Heart left ventricle (tissue), 16 donors: Measurements from ENCODE around the gene GLUD1. TPM values are rescaled to one million over a fixed set of nuclear protein-coding genes. Genes with fewer than 3 reads are reported as not detected.

Experiments used
- ATAC-seq, 4 donors: fragments of 200-7000 bp; cut with Tn5 transposase; one replicate each; pipeline ENCODE4 v1.9.1; 2020 to 2022; ENCODE audit warnings: moderate library complexity in 4 of 4, mild to moderate bottlenecking in 3 of 4, moderate number of reproducible peaks in 1 of 4
- DNase-seq, 5 donors: peaks; one replicate each; pipeline ENCODE4 v3.0.0-alpha.2; 2020
- H3K27ac ChIP-seq, 12 donors: fragments of 200-600 bp; sonication (generic) in 4 of 12; one replicate each; pipeline versions ENCODE4 v1.5.0 to v1.8.0; 2016 to 2022; ENCODE audit warnings: mild to moderate bottlenecking in 2 of 12
- H3K27me3 ChIP-seq, 9 donors: fragments of 200-600 bp; sonication (generic) in 2 of 9; one replicate each; pipeline versions ENCODE4 v1.5.1 to v1.8.0; 2016 to 2022; ENCODE audit warnings: mild to moderate bottlenecking in 3 of 9
- H3K36me3 ChIP-seq, 9 donors: fragments of 200-600 bp; sonication (generic) in 2 of 9; one replicate each; pipeline versions ENCODE4 v1.5.0 to v1.8.0; 2018 to 2022; ENCODE audit warnings: mild to moderate bottlenecking in 2 of 9
- H3K4me1 ChIP-seq, 12 donors: fragments of 200-600 bp; sonication (generic) in 4 of 12; one replicate each; pipeline versions ENCODE4 v1.5.0 to v1.8.0; 2016 to 2022; ENCODE audit warnings: mild to moderate bottlenecking in 3 of 12
- H3K4me3 ChIP-seq, 12 donors: fragments of 200-600 bp; sonication (generic) in 4 of 12; one replicate each; pipeline versions ENCODE4 v1.5.0 to v1.8.0; 2017 to 2022; ENCODE audit warnings: mild to moderate bottlenecking in 9 of 12, moderate library complexity in 4 of 12
- H3K9me3 ChIP-seq, 12 donors: fragments of 200-600 bp; sonication (generic) in 4 of 12; one replicate each; pipeline versions ENCODE4 v1.5.0 to v1.8.0; 2016 to 2022; ENCODE audit warnings: mild to moderate bottlenecking in 1 of 12
- CTCF ChIP-seq, 12 donors: fragments of 200-600 bp; sonication (generic) in 4 of 12; IDR thresholded peaks; one replicate each; pipeline versions ENCODE4 v1.5.0 to v1.8.0; 2018 to 2022; ENCODE audit warnings: antibody characterized with exemption in 12 of 12, mild to moderate bottlenecking in 5 of 12
- POLR2A ChIP-seq, 2 donors: fragments of 450-650 bp; IDR thresholded peaks; one replicate each; pipeline ENCODE4 v1.6.1; 2017; ENCODE audit warnings: antibody characterized with exemption in 2 of 2, mild to moderate bottlenecking in 2 of 2, moderate library complexity in 2 of 2
- WGBS, 4 donors: extraction: QIAGEN DNeasy Blood & Tissue Kit in 2 of 4; methylation state at CpG; one replicate each; pipeline versions ENCODE4 v1.1.5 to v1.1.7; 2013 to 2018; 5-methylcytosine and 5-hydroxymethylcytosine counted together
- intact Hi-C, 10 donors: fragments of 100-400 bp; cut with DNase I; formaldehyde crosslinking; loops; one replicate each; pipeline versions ENCODE4 v1.11.1 to v1.14.2; 2022
- polyA plus RNA-seq, 2 donors: library from polyadenylated mRNA; stranded (reverse); fragments of 200-250 nt; gene quantifications; one replicate each; pipeline ENCODE4 v1.2.3, GENCODE V29; 2013
- total RNA-seq, 9 donors: library from RNA; depleted of rRNA in 2 of 9; stranded (reverse); fragments of >200 nt in 2 of 9; fragmentation: NEBNext Ultra II Directional in 3 of 9; extraction: Animal tissue kit (Norgen Biotek cat#: 25700) in 3 of 9; gene quantifications; one replicate each; pipeline versions ENCODE4 v1.1.0 to v1.2.4, GENCODE V29; 2016 to 2023
- donor health status: ischemic (EF 13 %, LVEDD 7.1; RV severe dilation, severe dysfunction).
- donor health status: healthy with polysubstance abuse.
- donor health status: DM: no; HTN: yes; CAD: no.
- donor health status: DM: no; HTN: no; CAD: no.
- donor health status: ischemic (EF 25% LVEDD 6.9; RV normal size, moderate dysfunction).
- donor health status: ischemic (EF 25% LVEDD 5.7; RV mildly dilated, moderate dysfunction).
- donor health status: healthy.
- donor health status: DM: yes; HTN: yes; CAD: no.
- donor health status: ischemic (EF 35%, LVEDD 5.7; RV mildly dilated, moderate dysfunction).
- donor health status: nonischemic (EF 11% LVEDD 7.7; RV severe dilation, severe dysfunction).
- donor health status: DM: yes; HTN: yes; CAD: no.
- donor health status: PGD.
- donor health status: ischemic (EF 29% LVEDD 5.4; RV normal size, mild dysfunction).
- donor health status: nonischemic (EF 23%, LVEDD 6.1; RV moderate dilation, normal function).

The GLUD1 gene
- total and polyA plus RNA-seq, 11 donors, result 42.9 to 138 (median 104) TPM

- 1 to 3% (median 2%) methylated on average over 15 to 60 of the region's 60 CpGs for WGBS, 4 donors
- Histone ChIP-seq H3K4me3 (peak overlapping the region; percentile 64 to 92 (median 78)), H3K4me1 (peaks cover 0 to 49% (median 28%) of the 10 kb centered on the region in 12 donors), H3K9me3 (peaks cover 0 to 4% (median 0%) of the 10 kb centered on the region in 12 donors), H3K27ac (peak overlapping the region; percentile 92 to 99 (median 98)), H3K27me3 (no peaks in the 10 kb centered on the region), H3K36me3 (peaks cover 0 to 27% (median 9%) of the 10 kb centered on the region in 9 donors)
- ATAC-seq (peak; percentile 80 to 94 (median 88)), DNase-seq (peak; percentile 83 to 93 (median 91))
- intact Hi-C loops, result loop anchor here in 2 of 10 donors (10.0 kb wide), 1 partner anchor 121 kb away; no protein-coding TSS in a partner anchor
- TF ChIP-seq POLR2A (IDR thresholded peaks at IDR 0.05) (peak in 1 of 2 donors; percentile 32), CTCF (IDR thresholded peaks at IDR 0.05) (peak in 1 of 12 donors; percentile 1)
These were observed 748 bp upstream of the GLUD1 start for GRCh38 chr10:87095236-87095945.

DNA sequence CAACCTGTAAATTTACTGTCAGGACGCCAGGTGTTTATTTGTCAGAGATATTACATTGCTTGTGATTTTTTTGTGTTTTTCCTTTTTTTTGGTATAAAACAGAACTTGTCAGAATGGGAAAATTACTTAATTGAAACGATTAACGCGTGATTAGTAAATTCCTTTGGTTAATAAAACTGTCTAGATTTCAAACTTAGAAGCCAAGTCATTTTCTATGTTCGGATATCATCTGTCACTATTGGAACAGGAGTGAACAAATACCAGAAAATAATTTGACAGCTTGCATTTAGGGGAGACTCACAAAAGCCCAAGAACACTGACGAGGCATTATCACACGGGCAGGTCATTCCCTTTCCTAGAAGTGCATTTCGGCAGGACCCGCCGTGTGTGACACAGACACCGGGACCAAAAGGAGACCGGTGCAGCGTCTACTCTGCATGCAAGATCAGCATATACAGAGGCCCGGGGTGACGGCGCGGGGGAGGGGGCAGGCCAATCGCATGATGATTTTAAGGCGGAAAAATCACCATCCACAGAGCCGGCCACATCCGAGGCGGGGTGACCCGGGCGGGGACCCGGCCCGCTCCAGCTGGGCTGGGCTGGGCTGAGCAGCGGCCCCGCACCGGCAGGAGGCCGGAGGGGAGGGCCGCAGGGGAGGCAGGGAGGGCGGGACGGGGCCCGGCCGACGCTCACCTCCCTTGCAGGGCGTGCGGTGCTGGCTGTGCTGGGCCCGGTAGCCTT, 841 bp downstream of the GLUD1 start:
- H3K36me3 ChIP-seq, result peaks cover 0 to 21% (median 7%) of the 10 kb centered on the region in 9 donors
- peak overlapping the region; percentile 64 to 92 (median 81) for H3K4me3 ChIP-seq
- no peaks in the 10 kb centered on the region for H3K9me3 ChIP-seq
- WGBS, 4 donors, result 2% methylated on average over 17 to 39 of the region's 39 CpGs
- TF ChIP-seq POLR2A (IDR thresholded peaks at IDR 0.05) (no peak), CTCF (IDR thresholded peaks at IDR 0.05) (no peak)
- DNase-seq (peak; percentile 57 to 81 (median 69)), ATAC-seq (peak; percentile 8 to 39 (median 36))
- no peaks in the 10 kb centered on the region for H3K27me3 ChIP-seq
- peaks cover 0 to 56% (median 31%) of the 10 kb centered on the region in 12 donors for H3K4me1 ChIP-seq
- peak overlapping the region; percentile 81 to 99 (median 95) for H3K27ac ChIP-seq
- intact Hi-C loops, result loop anchor here in 3 of 10 donors (5.0 to 10.0 kb wide), 2 partner anchors 119 to 122 kb away; no protein-coding TSS in a partner anchor

- DNase-seq (no peak), ATAC-seq (no peak)
- intact Hi-C loops, result loop anchor here in 3 of 10 donors (5.0 to 10.0 kb wide), 2 partner anchors 118 to 121 kb away; no protein-coding TSS in a partner anchor
- Histone ChIP-seq H3K27me3 (no peaks in the 10 kb centered on the region), H3K36me3 (peaks cover 0 to 19% (median 4%) of the 10 kb centered on the region in 9 donors), H3K9me3 (no peaks in the 10 kb centered on the region), H3K4me3 (peak overlapping the region; percentile 64 to 92 (median 81)), H3K27ac (peak overlapping the region in 9 of 12 donors; percentile 55 to 99 (median 95)), H3K4me1 (peaks cover 0 to 56% (median 33%) of the 10 kb centered on the region in 12 donors)
- TF ChIP-seq CTCF (IDR thresholded peaks at IDR 0.05) (no peak), POLR2A (IDR thresholded peaks at IDR 0.05) (no peak)
- 28 to 39% (median 37%) methylated on average over 9 of the region's 9 CpGs for WGBS, 4 donors
These were observed 1.6 kb downstream of the GLUD1 start for GRCh38 chr10:87092861-87093631.
